Measurements from ENCODE around the gene RAP2B. TPM values are rescaled to one million over a fixed set of nuclear protein-coding genes. Genes with fewer than 3 reads are reported as not detected.

The RAP2B gene
- total RNA-seq, 1 experiment from 2014 or later: 18.2 TPM

- no peak overlapping the region for H4K5ac ChIP-seq (ENCODE audit: insufficient read length, low read depth, low read length)
- H3K4me1 Mint-ChIP-seq: peaks cover 14 to 18% of the 10 kb centered on the region in 2 experiments
- WGBS (ENCODE audit: extremely low coverage, insufficient read length, low lambda C conversion rate): no CpG with 5 or more reads among the region's 6 CpGs
Observed at GRCh38 chr3:153173758-153174516, 11.9 kb downstream of the RAP2B start.

More at GRCh38 chr3:153173758-153174516, 11.9 kb downstream of the RAP2B start:
- H3K9me3 Mint-ChIP-seq: peaks cover 8 to 9% of the 10 kb centered on the region in 2 experiments; a peak in 4 of 5 replicates
- Histone ChIP-seq H4K8ac (replicated peaks; ENCODE audit: insufficient read length, low read depth, low read length) (no peak overlapping the region), H2AFZ (ENCODE audit: low read length) (no peak overlapping the region), H2BK15ac (ENCODE audit: low read depth, low read length) (no peak overlapping the region), H3K23ac (ENCODE audit: insufficient read length, low read depth, low read length) (no peak overlapping the region), H3K27me3 (ENCODE audit: insufficient read depth, low read length) (no peaks in the 10 kb centered on the region), H3K14ac (ENCODE audit: insufficient read depth, low read length) (no peak overlapping the region), H2BK12ac (ENCODE audit: insufficient read length, low read depth, low read length) (no peak overlapping the region), H2AK5ac (ENCODE audit: insufficient read length, low read length) (no peak overlapping the region), H3K18ac (ENCODE audit: insufficient read length, low read depth, low read length) (no peak overlapping the region), H2BK5ac (ENCODE audit: insufficient read length, low read length) (no peak overlapping the region), H3K4me1 (ENCODE audit: insufficient read depth, low read length) (no peaks in the 10 kb centered on the region), H4K20me1 (ENCODE audit: control insufficient read depth, insufficient read depth, insufficient read length) (no peaks in the 10 kb centered on the region), H3K4me2 (ENCODE audit: insufficient read depth, insufficient read length, low read length) (no peak overlapping the region), H3K9ac (ENCODE audit: extremely low read depth, insufficient read length, low read length) (no peak overlapping the region), H4K91ac (ENCODE audit: insufficient read length, low read depth, low read length) (no peak overlapping the region), H3K79me2 (ENCODE audit: insufficient read depth, low read length) (no peaks in the 10 kb centered on the region), H3T11ph (ENCODE audit: low read length) (no peak overlapping the region), H2BK120ac (ENCODE audit: low read depth, low read length, poor library complexity, severe bottlenecking) (no peak overlapping the region), H3K4ac (ENCODE audit: low read depth, low read length) (no peak overlapping the region), H3K9me3 (ENCODE audit: control insufficient read depth, low read depth, low read length) (no peaks in the 10 kb centered on the region), H2BK20ac (ENCODE audit: low read depth, low read length, poor library complexity, severe bottlenecking) (no peak overlapping the region), H3K27ac (ENCODE audit: insufficient read length, low read depth, low read length) (no peak overlapping the region), H3K79me1 (ENCODE audit: insufficient read depth, low read depth, low read length, poor library complexity, severe bottlenecking) (no peaks in the 10 kb centered on the region), H3K56ac (ENCODE audit: insufficient read length, low read depth, low read length) (no peak overlapping the region), H3K23me2 (ENCODE audit: insufficient read length, low read depth, low read length, poor library complexity, severe bottlenecking) (no peaks in the 10 kb centered on the region)
- no peak overlapping the region for H3K4me3 Mint-ChIP-seq
- no peaks in the 10 kb centered on the region for H3K27me3 Mint-ChIP-seq (ENCODE audit: low read depth)
- peaks cover 6 to 8% (median 7%) of the 10 kb centered on the region in 3 experiments; a peak in 4 of 7 replicates for H3K36me3 Mint-ChIP-seq (ENCODE audit: insufficient read depth in 1 of 3, low read depth in 3 of 3)
- DNase-seq: peak; percentile 45
- H3K27ac Mint-ChIP-seq: peak overlapping the region in 1 of 3 experiments; percentile 16; a peak in 3 of 7 replicates
- TF ChIP-seq, protein P1, sequence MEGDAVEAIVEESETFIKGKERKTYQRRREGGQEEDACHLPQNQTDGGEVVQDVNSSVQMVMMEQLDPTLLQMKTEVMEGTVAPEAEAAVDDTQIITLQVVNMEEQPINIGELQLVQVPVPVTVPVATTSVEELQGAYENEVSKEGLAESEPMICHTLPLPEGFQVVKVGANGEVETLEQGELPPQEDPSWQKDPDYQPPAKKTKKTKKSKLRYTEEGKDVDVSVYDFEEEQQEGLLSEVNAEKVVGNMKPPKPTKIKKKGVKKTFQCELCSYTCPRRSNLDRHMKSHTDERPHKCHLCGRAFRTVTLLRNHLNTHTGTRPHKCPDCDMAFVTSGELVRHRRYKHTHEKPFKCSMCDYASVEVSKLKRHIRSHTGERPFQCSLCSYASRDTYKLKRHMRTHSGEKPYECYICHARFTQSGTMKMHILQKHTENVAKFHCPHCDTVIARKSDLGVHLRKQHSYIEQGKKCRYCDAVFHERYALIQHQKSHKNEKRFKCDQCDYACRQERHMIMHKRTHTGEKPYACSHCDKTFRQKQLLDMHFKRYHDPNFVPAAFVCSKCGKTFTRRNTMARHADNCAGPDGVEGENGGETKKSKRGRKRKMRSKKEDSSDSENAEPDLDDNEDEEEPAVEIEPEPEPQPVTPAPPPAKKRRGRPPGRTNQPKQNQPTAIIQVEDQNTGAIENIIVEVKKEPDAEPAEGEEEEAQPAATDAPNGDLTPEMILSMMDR (conservative IDR thresholded peaks at IDR 0.05): peak; percentile 26; the same call in 2 of the 3 replicates

Measured in H9 (cell line).